Stimulated activated CD4-positive, alpha-beta T cell treated with anti-CD3 and anti-CD28 coated beads, Interleukin-1b, Interleukin-23, amount 100 ng/mL, for 48 hours (primary cell): Measurements from ENCODE around the gene TPRX1.
"Not testable (repeated sequence)": the region's sequence is repeated elsewhere in the genome, so short reads cannot be mapped to it uniquely, and the experiment has no call there.

Experiments
- DNase-seq: peaks from one replicate; pipeline ENCODE4 v3.0.0-alpha.2; 2020

Gene TPRX1

GRCh38 chr19:47766359-47766620 is 38.1 kb downstream of the TPRX1 start:
- DNase-seq: no peak

DNA sequence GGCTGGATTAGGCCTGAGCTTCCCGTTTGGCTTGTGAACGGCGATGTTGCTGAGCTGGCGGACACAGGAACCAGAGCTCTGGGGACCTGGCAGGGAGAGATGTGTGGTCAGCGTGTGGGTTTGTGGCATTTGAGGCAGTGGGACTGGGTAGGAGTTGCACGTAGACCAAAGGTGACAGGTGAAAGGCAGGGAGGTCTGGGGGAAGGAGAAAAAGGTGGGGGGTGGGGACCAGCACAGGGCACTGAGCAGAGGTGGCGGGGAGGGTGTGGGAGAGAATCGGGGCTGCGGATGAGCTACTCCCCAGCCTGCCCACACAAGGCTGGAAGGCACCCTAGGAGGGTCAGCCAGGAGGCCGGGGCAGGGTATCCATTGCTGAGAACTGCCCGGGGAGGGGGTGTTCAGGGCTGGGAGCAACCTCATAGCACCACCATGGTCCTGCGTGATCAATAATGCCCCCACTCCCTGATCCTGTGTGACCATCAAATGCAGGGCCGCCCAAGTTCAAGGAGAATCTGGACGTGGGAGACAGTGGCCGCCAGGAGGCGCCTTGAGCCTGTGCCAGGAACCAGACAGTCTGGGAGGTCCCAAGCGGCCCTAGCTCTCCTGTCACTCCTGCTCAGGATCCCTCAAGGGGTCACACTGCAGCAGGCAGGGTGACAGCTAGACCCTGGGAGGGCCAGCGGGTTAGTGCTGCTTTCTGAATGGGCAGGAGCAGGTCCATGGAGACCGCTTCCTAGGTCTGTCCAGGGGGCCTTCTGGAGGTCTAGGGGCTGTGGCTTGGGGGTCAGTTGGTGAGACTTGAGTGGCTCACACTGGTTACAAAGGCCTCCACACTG is 38.6 kb downstream of the TPRX1 start:
- no peak for DNase-seq

- not testable (repeated sequence) for DNase-seq
These were observed 39.6 kb downstream of the TPRX1 start for GRCh38 chr19:47764705-47765104.

DNA sequence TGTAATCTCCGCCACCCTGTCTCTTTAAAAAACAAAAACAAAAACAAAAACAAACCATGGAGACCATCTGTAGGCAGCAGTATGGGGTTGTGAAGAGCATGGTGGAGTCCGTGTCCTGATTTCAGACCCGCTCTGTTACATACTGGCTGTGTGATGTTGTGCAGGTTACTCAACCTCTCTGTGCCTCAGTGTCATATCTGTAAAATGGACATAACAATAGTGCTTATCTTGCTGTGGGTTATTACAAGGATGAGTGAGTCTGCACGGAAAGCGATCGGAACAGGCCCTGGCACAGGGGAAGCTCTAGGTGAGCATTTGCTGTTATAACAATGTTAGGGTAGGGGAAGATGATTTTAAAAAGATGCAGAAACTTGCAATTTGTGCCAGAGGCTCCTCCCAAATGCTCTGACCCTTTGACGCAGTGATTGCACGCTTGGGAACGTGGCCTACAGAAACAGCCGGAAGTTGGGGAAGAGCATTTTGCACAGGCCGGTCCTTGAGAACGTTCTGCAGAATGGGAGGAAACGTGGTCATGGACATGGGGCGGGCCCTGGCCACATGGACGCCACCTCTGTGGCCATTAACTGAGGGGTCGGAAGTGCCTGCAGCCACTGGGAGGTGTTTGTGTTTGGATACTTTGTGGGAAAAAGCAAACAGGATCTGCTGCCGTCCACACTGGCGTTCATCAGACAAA is 41.6 kb downstream of the TPRX1 start:
- no peak for DNase-seq

DNA sequence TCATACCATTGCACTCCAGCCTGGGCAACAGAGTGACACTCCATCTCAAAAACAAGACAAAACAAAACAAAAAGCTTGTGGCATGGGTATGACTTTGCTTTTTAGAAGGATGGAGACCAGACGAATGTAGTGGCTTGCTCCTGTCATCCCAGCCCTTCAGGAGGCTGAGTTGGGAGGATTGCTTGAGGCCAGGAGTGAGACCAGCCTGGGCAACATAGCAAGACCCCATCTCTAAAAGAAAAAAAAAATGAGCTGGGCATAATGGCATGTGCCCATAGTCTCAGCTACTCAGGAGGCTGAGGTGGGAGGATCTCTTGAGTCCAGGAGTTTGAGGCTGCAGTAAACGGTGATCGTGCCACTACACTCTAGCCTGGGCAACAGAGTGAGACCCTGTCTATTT is 42.2 kb downstream of the TPRX1 start:
- DNase-seq: no peak

DNA sequence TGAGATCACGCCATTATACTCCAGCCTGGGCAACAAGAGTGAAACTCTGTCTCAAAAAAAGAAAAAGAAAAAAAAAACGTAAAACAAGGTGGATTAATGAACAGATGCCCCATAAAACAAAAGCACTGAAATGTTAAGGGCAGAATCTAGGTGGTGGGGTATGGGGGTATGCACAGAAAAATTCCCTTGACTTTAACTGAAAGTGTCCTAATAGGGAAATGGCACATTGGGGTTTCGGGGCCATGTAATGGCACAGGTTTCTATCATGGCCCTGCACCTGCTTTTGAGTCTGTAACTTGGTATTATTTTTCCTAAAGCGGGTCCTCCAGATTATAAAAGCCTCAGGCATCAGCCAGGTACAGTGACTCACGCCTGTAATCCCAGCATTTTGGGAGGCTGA is 42.8 kb downstream of the TPRX1 start:
- DNase-seq: no peak

- no peak for DNase-seq
These were observed 43.7 kb downstream of the TPRX1 start for GRCh38 chr19:47760632-47760999.

GRCh38 chr19:47758443-47758804 is 45.9 kb downstream of the TPRX1 start:
- no peak for DNase-seq

DNA sequence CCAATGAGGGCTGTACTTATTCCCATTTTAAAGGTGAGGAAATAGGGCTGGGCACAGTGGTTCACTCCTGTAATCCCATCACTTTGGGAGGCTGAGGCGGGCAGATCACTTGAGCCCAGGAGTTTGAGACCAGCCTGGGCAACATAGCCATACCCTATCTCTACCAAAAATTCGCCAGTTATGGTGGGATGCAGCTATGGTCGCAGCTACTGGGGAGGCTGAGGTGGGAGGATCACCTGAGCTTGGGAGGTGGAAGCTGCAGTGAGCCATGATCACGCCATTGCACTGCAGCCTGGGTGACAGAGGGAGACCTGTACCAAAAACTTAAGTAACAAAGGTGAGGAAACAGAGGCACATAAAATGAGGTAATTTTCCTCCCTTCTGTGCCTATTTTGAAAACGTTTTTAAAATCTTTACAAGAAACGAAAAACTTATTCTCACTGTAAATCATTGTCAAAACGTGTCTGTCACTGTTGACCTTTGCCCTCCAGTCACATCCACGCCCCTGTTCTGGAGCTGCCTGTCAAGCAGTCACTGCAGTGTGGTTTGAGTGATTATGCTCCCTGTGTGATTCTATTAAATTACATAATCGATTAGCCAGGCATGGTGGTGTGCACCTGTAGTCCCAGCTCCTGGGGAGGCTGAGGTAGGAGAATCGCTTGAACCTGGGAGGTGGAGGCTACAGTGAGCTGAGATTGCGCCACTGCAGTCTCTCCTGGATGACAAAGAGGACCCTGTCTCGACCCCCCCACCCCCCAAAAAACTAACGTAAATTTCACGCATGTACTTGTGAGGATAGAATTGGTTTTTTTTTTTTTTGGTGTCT is 46.5 kb downstream of the TPRX1 start:
- DNase-seq: no peak

GRCh38 chr19:47756953-47757608 is 47.3 kb downstream of the TPRX1 start:
- no peak for DNase-seq

DNA sequence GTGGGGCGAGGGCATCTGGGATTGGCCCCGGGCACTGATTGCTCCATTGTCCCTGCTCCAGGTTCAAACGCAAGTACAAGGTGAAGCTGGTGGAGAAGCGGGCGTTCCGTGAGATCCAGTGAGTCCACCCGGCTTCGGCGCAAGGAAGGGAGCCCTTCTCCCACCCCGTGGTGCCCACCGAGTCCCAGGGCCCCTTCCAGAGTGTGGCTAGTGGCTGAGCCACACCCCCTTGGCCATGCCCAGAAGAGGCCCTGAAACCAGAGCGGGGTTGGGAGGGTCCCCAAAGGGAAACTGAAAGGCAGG is 47.8 kb downstream of the TPRX1 start:
- DNase-seq: no peak

DNA sequence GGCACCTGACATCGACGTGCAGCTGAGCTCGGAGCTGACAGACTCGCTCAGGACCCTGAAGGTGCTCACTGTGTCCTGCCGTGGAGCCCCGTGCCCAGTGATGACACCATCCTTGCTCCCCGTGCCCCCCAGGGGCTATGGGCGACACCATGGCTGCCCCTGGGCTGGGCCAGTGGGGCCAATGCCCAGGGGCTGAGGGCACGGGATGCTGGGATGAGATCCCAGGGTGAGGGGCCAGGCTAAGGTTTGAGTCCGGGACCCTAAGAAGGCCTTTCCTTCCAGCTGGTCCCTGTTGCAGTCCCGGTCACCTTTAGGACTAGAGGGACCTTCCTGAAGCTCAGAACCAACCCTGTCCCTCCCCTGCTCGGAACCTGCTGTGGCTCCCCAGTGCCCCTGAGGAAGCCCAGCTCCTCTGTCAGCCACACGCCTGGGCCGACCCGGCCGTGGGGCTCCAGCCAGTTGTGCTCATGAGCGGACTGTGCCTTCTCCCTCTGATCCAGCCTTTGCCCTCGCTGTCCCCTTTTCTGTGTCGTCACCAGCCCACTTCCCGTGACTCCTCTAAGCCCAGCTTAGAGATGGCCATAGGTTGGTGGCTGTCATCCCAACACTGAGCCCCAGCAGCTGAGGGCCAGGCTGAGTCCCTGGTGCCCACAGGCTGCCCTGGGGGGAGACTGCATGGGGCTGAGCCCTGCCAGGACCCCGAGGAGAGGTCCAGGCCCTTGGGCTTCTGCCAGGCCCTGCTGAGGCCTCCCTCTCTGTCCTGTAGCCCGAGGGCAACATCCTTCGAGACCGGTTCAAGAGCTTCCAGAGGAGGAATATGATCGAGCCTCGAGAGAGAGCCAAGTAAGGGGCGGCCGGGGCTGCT is 48.4 kb downstream of the TPRX1 start:
- DNase-seq: no peak

DNA sequence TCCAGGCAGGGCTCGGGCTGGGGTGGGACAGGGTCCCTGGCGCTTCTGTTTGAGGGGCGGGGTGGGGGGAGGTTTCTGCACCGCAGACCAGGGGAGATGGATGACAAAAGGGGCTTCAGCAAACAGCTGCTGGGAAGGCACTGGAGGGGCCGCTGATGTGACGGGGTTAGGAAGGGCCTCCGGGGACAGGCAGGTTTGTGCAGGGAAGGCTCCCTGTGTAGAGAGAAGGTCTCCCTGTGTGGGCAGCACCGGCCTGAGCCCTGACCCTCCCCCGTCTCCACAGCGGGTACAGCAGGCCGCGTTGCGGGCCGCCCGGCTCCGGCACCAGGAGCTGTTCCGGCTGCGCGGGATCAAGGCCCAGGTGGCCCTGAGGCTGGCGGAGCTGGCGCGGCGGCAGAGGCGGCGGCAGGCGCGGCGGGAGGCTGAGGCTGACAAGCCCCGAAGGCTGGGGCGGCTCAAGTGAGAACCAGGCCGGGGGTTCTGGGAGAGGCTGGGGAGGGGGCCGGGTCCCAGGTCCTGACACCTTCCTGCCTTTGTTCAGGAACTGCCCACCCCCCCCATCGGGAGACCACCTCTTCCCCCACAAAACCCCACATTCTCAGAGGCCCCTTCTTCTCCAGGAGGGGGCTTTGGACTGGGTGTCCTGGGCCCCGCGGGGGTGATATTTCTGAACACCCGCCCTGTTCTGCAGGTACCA is 49.1 kb downstream of the TPRX1 start:
- DNase-seq: no peak

- DNase-seq: no peak
These were observed 49.9 kb downstream of the TPRX1 start for GRCh38 chr19:47754206-47755064.

DNA sequence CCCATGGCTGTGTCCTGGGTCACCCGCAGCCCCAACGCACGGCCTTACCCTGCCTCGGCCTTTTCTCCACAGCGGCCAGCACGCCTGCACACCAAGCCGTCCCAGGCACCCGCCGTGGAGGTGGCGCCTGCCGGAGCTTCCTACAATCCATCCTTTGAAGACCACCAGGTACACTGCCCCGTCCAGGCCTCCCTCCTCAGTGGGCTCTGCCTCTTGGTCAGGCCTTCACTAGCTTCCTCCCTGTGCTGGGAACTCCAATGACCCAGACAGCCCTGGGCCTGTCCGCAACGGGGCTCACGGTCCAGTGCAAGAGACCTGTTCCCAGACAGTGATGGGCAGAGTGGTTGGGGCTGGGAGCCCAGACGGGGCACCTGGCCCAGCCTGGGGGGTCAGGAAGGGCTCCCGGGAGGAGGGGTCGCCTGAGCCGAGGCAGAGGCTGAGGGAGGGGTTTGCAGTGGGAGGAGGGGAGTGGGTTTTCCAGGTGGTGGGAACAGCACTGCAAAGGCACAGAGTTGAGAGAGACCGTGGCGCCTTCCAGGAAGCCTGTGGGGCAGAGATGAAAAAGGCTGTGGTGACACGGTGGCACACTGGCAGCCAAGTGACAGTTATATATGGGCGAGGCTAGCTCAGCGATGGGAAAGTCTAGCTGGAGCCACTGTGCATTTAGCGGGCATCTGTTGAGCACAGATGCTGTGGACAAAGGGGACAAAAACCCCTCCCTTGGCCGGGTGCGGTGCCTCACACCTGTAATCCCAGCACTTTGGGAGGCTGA is 51.7 kb downstream of the TPRX1 start:
- DNase-seq: no peak
